GM23338 (cell line): Measurements from ENCODE around the gene NRIP1.

ENCODE experiments used
- CTCF ChIP-seq, 2 experiments: fragments of 200-600 bp in 1 of 2; sonication (generic) in 1 of 2; conservative IDR thresholded peaks; 2 replicates each; pipeline versions ENCODE4 v1.5.1 to v1.6.1; 2016 to 2017; ENCODE audit warnings: antibody characterized with exemption in 2 of 2, low read depth in 2 of 2, mild to moderate bottlenecking in 2 of 2, moderate library complexity in 1 of 2
- JUNB ChIP-seq: IDR thresholded peaks from one replicate; pipeline ENCODE4 v1.6.1; 2016; ENCODE audit warnings: antibody characterized with exemption; ENCODE audit not compliant: unreplicated experiment

DNA sequence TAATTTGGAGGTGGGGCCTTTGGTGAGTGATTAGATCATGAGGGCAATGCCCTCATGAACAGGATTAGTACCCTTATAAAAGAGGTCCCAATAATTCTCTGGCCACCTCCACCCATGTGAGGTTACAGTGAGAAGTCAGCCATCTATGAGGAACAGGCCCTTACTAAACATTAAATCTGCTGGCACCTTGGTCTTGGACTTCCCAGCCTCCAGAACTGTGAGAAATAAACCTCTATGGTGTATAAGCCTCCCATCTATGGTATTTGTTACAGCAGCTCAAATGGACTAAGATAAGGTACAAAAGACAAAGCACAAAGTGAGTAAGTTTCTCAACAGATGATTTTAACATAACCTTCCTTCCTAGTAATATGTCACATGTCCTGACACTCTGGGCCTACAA, 22.3 kb downstream of the NRIP1 start:
- no peak for TF ChIP-seq JUNB
- no peak for TF ChIP-seq CTCF (conservative IDR thresholded peaks at IDR 0.05; ENCODE audit: low read depth in 2 of 2)
